HG03060 (cell line): Measurements from ENCODE around the gene MAN1C1.

Source experiments
- ATAC-seq: cut with Tn5 transposase; IDR thresholded peaks from one replicate; pipeline ENCODE4 v1.9.1; 2021; ENCODE audit warnings: low read depth, moderate number of reproducible peaks; ENCODE audit not compliant: unreplicated experiment

MAN1C1 gene

DNA sequence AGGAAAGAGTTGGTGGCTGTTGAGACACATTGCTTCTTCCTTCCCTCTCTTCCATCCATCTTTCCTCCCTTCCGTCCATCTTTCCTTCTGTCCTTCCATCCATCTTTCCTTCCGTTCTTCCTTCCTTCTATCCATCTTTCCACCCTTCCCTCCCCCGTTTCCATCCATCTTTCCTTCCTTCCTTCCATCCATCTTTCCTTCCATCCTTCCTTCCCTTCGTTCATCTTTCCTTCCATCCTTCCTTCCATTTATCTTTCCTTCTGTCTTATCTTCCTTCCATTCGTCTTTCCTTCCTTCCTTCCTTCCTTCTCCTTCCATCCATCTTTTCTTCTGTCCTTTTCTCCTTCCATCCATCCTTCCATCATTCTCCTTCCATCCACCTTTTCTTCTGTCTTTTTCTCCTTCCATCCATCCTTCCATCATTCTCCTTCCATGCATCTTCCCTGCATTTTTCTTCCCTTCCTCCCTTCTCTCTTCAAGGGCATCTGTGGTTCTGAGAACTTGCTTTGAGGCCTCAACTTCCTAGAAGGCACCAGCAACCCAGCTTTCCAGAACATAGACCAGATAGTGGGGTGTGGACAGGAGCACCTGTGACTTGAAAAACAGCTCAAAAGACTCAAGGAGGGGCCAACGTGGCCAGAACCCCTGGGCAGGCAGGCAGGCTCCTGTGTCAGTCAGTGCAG, 134.5 kb downstream of the MAN1C1 start:
- ATAC-seq: no peak

DNA sequence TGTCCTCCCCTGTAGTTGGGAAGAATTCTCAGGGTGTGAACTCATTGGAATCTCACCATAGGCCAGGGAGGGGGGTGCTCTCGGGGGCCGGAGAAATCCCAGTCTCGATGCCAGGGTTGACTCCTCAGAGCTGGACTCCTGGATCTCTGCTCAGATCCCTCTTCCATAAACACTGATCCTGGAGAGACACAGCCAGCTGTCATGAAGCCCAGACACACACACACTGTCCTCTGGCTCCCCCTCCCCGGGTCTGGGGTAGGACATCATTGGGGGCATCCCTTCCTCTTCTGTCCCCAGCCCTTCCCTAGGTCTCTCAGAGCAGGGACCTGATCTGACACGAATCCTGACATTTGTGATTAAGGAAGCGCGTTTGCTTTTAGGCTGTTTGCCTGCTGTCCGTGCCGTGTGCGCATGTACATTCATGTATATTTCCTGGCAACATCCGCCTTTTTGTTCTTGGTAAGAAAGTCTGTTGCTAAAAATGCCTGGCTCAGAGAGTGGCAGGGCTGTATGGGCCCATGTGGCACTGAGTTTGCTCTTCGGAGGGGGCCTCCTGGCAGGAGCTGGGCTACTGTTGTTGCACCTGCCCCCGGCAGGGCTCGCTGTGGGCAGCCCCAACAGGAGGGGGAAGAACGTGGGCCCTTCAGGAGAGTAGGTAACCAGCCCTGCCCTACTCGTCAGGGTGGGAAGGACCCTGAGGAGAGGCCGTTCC, 138.0 kb downstream of the MAN1C1 start:
- ATAC-seq: no peak

DNA sequence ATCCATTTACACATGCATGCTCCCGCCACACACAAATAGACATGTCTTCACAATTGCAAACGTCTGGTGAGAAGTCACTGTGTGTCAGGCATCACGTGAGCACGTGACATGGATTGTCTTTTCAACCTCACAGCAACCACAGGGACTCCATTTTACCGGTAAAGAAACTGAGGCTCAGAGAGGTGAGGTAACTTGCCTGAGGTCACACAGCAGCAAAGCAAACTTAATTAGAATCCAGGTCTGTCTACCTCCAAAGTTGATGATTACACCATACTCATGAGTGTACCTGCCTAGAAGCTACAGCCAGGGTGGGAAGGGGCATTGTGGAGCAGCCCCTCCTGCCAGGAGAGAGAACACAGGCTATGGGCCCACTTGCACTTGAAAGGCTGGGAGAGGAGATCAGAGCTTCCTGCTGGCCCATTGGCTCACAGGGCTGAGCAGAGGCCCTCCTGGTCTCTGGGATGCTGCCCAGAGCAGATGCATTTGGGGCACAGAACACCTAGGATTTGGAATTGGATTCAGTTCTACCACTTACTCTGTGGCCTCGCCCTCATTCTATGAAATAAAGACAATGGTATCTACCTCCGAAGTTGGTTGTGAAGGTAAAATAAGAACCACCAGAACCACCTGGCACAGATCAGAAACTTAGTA, 139.0 kb downstream of the MAN1C1 start:
- ATAC-seq: no peak

DNA sequence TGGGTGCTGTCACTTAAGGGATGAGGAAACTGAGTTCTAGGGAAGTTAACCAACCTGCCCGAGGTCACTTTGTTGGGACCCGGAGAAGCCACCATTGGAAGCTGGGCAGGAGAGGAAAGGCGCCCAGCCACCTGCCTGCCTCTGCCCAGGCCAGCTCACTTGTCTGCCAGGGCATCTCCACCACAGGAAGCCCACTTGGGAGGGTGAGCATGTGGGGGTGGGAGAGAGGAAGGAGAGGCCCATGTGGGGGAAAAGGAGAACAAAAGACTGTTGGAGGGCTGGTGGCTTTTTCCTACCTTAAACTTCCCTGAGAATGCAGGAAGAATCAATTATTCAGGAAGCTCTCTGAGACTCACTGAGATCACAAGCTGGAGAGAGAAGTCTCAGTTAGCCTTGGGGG, 139.6 kb downstream of the MAN1C1 start:
- ATAC-seq: no peak

DNA sequence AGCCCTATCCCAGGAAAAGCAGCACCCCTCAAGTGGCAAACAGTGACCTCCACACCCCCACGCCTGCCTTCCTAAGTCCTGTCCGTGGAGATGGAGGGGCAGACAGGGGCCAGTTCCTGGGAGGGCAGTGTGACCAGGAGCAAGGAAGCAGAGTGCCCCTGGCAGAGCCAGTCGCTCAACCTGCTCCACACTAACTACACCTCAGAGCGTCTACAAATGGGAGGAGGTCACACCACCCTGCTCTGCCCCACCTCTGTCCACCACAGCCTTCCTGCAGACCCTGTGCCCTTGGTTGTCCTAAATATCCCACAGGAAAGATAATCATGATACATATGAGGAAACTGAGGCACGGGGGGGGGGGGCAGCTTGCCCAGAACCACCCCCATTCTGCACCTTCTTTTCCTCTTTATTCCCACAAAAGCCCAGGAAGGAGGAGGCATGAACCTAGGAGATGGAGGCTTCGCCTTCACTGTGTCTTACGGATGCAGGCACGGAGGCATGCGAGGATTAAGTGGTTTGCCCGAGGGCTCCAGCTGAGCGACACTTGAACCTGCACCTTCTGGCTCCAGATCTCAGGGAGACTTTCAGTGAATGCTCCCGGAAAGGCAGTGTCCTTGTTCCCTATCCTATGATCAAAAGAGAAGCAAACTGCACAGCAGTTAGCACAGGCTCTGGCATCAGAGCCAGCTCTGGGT, 140.7 kb downstream of the MAN1C1 start:
- ATAC-seq: no peak

DNA sequence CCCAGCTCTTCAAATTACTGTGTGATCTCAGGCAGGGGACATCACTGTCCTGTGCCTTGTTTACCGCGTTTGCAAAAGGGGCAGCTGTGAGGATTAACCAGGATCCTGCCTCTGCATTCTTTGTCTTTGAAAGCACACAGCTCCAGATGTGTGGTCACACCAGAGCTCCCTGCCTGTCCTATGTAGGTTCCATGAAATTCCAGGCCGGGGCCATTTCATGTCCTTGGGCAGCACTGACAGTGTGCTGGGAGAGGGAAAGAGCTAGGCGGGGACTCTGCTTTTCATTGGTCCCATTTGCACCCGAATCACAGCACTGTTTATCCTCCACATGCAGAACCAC, 141.2 kb downstream of the MAN1C1 start:
- no peak for ATAC-seq

DNA sequence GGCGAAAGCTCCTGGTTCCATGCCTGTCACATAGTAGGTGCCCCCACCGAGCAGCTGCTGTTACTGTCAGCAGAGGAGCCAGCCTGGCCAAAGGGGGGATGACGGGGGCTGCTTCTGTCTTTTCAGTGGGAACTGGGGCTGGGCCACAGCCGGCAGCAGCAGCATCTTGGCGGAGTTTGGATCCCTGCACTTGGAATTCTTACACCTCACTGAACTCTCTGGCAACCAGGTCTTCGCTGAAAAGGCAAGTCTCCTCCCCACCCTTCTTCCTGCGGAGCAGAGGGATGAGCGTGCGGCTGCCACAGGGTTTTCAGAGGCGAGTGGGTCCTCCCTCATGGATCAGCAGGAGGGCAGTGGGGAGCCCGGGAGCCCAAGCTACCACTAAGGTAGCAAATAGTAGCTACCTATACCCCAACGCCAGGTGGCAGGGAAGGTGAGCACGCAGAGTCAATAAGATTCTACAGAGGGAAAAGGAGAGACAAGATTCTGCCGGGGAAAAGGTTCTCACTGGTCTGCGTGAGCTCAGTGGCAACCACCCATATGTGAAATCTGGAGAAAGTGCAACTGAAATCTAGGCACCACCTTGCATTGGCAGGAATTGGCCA, 142.0 kb downstream of the MAN1C1 start:
- ATAC-seq: no peak

DNA sequence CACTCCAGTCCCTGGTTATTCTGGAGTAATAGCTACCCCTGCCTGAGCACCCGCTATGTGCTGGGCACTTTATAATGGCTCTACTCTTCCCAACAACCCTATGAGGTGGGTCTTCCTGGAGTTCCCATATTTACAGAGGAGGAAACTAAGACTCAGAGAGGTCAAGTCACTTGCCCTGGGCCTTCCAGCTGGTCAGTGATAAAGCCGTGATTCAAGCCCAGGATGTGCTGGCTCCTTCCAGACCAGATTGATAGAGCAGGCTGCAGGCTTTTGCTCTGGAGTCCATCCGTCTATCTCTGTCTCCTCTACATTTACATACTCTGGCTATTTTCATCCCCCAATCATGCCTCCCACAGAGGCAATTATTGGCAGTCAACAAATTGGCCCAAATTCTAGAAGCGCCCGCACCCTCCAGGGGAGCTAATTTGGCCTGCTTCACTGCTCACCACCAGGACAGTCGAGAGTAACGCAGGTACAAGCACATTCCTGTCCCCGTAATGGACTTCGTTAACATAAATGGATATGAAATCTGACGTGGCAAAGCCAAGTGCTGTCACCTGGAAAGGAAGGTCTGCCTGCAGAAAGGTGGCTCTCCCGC, 143.6 kb downstream of the MAN1C1 start:
- ATAC-seq: no peak

DNA sequence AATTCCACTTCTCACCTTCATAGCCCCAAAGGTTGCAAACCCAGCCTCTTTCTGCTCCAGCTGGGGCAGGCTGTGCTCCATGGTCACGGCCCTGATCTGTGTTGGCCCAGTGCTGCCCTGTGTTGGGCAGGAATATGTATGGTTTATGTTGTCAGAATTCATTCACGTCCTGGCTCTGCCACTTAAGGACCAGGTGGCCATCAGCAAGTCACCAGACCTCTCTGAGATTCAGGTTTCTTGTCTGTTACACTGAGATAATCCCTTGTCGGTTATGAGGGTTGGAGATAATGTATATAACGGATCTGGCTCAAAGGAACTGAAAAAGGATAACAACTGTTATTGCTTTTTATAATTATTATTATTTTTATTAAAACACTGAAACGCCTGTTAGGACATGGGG, 144.3 kb downstream of the MAN1C1 start:
- ATAC-seq: no peak

DNA sequence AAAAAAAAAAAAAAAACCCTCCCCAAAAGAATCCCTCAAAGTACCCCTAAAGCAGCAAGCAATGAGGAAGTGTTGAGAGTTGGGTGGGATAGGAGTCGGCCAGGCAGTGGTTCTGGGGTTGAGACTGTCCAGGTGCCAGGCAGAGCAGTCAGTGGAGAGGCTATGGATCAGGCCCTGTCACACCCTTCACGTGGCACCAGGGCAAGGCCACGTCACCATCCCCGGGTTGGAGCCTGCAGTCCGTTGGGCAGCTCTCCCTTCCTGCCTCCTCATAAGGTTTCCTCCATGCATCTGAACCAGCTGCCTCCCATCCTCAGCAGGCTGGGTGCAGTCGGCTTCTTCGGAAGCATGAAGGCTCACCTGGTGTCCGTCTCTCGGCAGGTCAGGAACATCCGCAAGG, 146.9 kb downstream of the MAN1C1 start:
- no peak for ATAC-seq

DNA sequence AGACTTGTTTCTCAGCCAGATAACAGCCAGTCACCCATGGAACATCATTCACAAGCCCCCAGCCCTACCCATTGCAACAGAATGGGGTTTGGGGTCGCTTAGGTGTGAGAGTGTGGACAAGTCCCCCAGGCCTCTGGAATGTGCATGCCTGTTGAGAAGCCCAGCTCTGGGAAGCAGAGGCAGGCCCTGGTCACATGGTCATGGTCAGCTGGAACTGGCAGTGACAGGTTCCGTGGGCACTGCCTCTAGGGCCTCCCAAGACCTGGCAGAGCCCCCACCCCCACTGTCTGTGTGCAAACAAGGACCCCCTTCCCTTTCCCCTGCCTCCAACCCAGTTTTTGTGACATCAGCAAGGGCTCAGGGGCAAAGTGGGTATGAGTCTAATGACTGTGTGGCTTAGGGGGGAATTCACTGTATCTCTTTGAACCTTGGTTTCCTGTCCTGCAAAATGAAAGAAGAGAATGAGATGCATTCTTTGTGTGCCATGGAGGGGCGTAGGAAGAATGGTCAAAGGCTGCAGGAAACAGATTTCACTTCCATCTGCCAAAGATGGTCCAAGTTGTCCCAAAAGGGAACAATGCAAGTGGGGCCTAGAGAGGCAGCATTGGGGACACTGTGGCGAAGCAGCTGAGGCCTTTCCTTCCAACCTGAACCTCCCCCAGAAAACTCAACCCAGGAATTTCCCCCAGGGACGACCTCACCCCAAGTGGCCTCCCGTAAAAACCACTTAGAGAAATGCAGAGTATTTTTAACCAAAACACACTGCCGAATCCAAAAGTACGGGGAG, 148.7 kb downstream of the MAN1C1 start:
- no peak for ATAC-seq

DNA sequence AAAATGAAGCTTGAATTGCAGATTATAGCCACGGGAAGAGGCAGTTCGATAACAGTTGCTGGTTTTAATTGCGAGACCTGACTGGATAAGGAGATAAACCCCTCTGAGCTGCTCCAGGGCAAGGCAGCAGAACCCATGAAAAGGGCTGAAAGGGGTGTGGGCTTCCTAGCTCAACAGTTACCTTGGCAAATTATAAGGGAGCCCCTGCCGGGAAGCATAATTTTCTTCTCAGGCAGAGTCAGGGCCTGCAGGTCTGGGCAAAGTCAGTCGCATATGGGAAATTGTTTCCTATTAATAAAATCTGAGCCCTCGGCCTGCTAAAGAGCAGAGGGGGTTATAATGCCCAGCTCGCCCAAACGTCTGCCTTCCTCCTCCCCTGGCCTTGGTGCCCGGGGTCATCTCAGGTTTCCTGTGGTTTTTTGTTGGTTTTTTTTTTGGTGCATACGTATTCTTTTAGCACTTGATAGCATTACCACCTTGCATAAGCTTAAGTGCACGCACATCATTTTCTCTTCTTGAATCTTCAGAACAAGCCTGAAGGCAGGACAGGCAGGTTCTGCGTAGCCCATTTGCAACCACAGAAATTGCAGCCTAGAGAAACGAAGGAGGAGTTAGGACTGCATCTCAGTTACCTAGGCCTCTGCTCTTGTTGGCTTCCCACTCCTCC, 149.5 kb downstream of the MAN1C1 start:
- ATAC-seq: no peak

DNA sequence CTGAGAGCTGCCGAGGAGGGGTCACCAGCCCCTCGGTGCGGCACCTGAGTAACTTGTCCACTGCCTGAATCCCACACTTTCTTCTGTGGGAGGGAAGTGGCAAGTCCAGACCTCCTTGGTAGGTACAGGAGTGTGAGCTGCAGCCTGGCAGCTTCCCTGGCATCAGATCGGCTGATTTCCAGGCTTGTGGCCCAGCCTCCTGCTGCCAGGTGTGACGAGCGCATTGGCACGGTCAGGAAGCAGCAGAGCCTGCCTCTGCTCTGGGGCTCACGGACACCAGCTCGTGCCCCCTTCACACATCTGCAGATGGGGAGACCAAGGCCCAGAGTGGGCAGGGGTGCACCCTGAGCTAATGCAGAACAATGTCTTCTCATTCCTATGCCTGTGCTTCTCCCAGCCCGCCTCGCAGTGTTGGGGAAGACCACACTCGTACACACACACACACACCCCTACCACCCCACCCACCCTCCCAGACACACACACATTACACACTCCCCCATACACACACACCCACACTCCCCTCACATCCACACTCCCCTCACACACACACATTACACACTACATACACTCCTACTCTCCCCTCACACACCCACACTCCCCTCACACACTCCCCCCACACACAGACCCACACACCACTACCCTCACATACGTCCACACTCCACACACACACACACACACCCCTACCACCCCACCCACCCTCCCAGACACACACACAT, 150.3 kb downstream of the MAN1C1 start:
- no peak for ATAC-seq

DNA sequence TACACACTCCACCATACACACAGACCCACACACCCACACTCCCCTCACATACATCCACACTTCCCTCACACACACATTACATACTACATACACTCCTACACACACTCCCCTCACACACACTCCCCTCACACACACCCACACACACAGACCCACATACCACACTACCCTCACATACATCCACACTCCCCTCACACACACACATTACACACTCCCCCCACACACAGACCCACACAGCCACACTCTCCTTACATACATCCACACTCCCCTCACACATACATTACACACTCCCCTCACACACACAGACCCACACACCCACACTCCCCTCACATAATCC, 150.8 kb downstream of the MAN1C1 start:
- ATAC-seq: no peak

DNA sequence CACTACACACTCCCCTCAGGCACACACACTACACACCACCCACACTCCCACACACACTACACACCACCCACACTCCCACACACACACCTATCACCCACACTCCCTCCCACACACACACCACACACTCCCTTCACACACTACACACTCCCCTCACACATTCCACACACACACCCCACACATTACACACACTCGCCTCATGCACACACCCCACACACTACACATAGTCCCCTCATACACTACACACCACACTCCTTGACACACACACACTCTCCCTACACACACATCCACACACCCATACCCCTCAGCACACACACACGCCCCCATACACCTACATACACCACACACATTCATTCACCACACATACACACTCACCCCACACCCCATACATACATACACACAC, 152.4 kb downstream of the MAN1C1 start:
- no peak for ATAC-seq

DNA sequence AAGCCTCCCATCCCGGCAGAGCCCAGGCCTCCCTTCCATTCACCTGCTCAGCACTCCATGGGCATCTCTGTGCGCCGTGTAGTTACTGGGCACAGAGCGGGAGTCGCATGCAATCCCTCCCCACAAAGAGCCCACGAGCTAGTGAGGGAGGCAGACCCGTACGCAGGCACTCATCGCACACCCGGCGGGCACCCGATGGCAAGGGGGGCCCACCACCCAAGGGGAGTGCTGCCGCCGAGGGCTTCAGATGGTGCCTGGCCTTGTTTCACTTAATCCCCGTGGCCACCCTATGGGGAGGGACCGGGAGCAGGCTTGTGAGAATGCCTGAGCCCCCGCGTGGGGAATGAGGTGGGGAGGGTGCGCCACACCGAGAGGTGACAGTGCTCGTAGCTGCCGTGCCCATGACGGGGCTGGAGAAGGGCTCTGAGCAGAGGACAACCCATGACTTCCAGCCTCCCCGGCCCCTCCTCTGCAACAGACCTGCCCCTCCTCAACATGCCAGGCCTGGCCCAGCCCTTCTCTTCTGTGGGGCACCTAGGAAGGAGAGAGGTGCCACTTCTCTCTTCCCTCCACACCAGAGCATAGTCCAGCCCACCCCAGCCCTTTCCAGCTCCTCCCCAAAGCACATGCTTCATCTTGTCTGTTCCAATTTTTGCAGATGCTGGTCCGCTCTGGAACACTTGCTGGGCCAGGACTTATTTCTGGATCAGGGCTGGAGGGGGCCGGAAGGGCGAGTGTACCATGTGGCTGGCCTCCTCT, 153.2 kb downstream of the MAN1C1 start:
- no peak for ATAC-seq

DNA sequence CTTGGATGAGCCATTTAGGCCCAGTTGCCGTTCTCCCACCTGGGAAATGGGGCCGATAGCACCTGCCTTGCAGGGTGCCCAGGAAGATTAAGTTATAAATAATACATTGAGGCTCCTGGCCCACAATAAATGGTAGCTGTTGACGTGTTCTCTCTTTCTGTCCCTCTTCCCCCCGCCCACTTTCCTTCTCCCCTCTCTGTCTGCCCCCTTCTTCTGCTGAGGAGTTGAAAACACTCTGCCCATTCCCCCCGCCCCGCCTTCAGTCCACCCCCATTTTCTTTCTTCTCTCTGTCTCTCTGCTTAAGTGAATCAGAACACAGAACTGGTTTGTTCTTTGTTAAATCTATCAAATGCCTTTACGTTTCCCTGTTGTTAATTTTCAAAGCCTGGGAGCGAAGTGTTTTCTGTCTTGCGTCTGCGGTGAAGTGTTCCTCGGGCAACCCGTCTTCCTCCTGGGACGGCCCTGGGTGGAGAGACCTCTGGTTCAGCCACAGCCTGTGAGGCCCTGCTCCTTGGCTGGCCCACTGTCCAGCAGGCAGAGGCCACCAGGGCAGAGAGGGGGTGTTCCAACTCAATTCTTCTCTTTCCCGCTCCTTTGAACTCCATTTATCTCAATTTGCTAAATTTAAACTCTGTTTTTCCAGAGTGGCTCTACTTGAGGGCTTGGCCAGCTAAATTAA, 154.1 kb downstream of the MAN1C1 start:
- no peak for ATAC-seq
